ENCODE measurements around the gene CATSPER1. TPM values are rescaled to one million over a fixed set of nuclear protein-coding genes. Genes with fewer than 3 reads are reported as not detected.

The CATSPER1 gene
- polyA plus RNA-seq, 1 experiment = 0.25 TPM

- TF ChIP-seq CTCF (IDR thresholded peaks at IDR 0.05; ENCODE audit: low read depth, low read length) = no peak
- ChIA-PET POLR2A (no interaction called here), CTCF (interaction anchor here (0.6 to 7.0 kb wide), 3 partner anchors 19 to 161 kb away, joined by 7 to 35 read pairs (median 7); partner anchors contain the start of gene FIBP)
- Histone ChIP-seq H3K27ac (ENCODE audit: low read depth, low read length) (no peak within 1 kb of the TSS), H3K4me3 (ENCODE audit: low read depth, low read length) (peak within 1 kb of the TSS; percentile 35), H3K9me3 (ENCODE audit: control insufficient read depth, insufficient read depth, low read length) (peaks cover 4% of the 10 kb centered on the region; the same call in 1 of the 2 replicates), H3K27me3 (ENCODE audit: control insufficient read depth, insufficient read depth, low read length) (peaks cover 9% of the 10 kb centered on the region)
- DNase-seq (ENCODE audit: low read depth, low spot score) = no peak
These were observed 22.5 kb upstream of the CATSPER1 start, which contains the start of gene GAL3ST3 for GRCh38 chr11:66048547-66049323. GAL3ST3 (minus strand) TSS chr11:66049161; CDS start chr11:66045415, 3,746 bp downstream.

- DNase-seq (ENCODE audit: low read depth, low spot score) = no peak
- H3K9me3 ChIP-seq (ENCODE audit: control insufficient read depth, insufficient read depth, low read length) = peaks cover 12% of the 10 kb centered on the region
- H3K27me3 ChIP-seq (ENCODE audit: control insufficient read depth, insufficient read depth, low read length) = peaks cover 9% of the 10 kb centered on the region
- no peak overlapping the region for H3K27ac ChIP-seq (ENCODE audit: low read depth, low read length)
- no peak overlapping the region for H3K4me3 ChIP-seq (ENCODE audit: low read depth, low read length)
- ChIA-PET POLR2A (no interaction called here), CTCF (interaction anchor here (0.6 to 5.6 kb wide), 4 partner anchors 20 to 160 kb away, joined by 4 to 48 read pairs (median 7); partner anchors contain the start of gene FIBP)
- no peak for TF ChIP-seq CTCF (IDR thresholded peaks at IDR 0.05; ENCODE audit: low read depth, low read length)
These were observed 21.5 kb upstream of the CATSPER1 start for GRCh38 chr11:66047541-66048365.

- CTCF ChIA-PET = interaction anchor here (0.9 to 5.6 kb wide), 4 partner anchors 12 to 159 kb away, joined by 4 to 48 read pairs (median 10); partner anchors contain the start of gene FIBP
- no peak overlapping the region for H3K4me3 ChIP-seq (ENCODE audit: low read depth, low read length)
- no peak for TF ChIP-seq CTCF (IDR thresholded peaks at IDR 0.05; ENCODE audit: low read depth, low read length)
- POLR2A ChIA-PET = no interaction called here
- DNase-seq (ENCODE audit: low read depth, low spot score) = no peak
- H3K27ac ChIP-seq (ENCODE audit: low read depth, low read length) = no peak overlapping the region
- peaks cover 9% of the 10 kb centered on the region for H3K27me3 ChIP-seq (ENCODE audit: control insufficient read depth, insufficient read depth, low read length)
- H3K9me3 ChIP-seq (ENCODE audit: control insufficient read depth, insufficient read depth, low read length) = peaks cover 12% of the 10 kb centered on the region
These were observed 20.6 kb upstream of the CATSPER1 start for GRCh38 chr11:66046901-66047300.

- DNase-seq (ENCODE audit: low read depth, low spot score) = no peak
- Histone ChIP-seq H3K9me3 (ENCODE audit: control insufficient read depth, insufficient read depth, low read length) (peaks cover 12% of the 10 kb centered on the region), H3K27me3 (ENCODE audit: control insufficient read depth, insufficient read depth, low read length) (peaks cover 9% of the 10 kb centered on the region), H3K27ac (ENCODE audit: low read depth, low read length) (no peak overlapping the region), H3K4me3 (ENCODE audit: low read depth, low read length) (no peak overlapping the region)
- CTCF ChIA-PET = interaction anchor here (0.6 to 5.6 kb wide), 31 partner anchors 10 to 344 kb away, joined by 3 to 48 read pairs (median 3); partner anchors contain the start of genes CATSPER1, CST6 and FIBP
- TF ChIP-seq CTCF (IDR thresholded peaks at IDR 0.05; ENCODE audit: low read depth, low read length) = peak; percentile 91
- POLR2A ChIA-PET = interaction anchor here (0.6 to 1.0 kb wide), 3 partner anchors 16 to 244 kb away, joined by 3 read pairs; partner anchors contain the start of gene YIF1A
These were observed 18.9 kb upstream of the CATSPER1 start for GRCh38 chr11:66045177-66045639.

Measured in AG04450 (cell line).